ENCODE results near the gene RPL10A. TPM values are rescaled to one million over a fixed set of nuclear protein-coding genes. Genes with fewer than 3 reads are reported as not detected.

Gene RPL10A
- total and polyA plus RNA-seq, 8 donors = 858 to 2,634 (median 2,475) TPM

DNA sequence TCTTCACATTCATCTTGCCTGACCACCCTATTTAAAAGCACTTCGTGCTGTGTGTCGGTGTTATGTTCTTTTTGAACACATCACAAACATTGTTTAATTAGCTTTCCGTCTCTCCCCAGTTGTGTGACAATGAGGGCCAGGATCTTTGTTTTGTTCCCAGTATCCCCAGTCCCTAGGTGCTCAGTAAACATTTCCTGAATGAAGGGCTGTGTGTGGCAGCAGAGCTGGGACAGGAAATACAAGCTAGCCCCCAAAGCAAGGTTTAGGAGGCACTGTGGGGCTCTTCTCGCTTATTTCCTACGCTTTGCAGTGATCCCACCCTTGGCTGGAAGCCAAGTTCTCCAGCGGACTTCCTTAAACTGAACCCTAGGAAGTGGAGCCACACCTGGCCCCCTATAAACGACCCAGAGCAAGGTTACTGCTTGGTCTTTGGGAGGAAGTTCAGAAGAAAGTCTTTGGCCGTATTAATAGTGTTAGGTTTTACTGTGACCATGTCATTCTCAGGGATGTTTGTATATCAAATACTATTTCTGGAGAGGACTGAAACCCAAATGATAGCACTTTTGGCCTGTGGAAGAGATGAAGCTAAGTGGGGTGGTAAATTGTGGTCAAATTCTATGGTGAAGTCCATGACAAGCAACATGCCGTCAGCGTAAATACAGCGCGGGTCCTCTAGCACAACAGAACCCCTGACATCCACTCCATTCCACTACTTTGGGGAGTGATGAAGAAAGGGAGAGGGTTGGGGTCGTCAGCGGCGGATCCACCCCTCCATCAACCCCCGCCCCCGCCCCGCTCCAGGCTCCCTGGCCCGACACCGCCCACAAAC lies 16.6 kb upstream of the RPL10A start:
- no peaks in the 10 kb centered on the region for H3K9me3 ChIP-seq
- peak overlapping the region in 1 of 2 donors; percentile 72 for H3K27ac ChIP-seq
- no peak for DNase-seq
- H3K4me3 ChIP-seq = peak overlapping the region in 1 of 2 donors; percentile 78
- H3K36me3 ChIP-seq = peaks cover 0 to 13% of the 10 kb centered on the region in 2 donors
- intact Hi-C loops (cut with DNase I) = loop anchor here in 1 of 2 donors (2.0 kb wide), 1 partner anchor 109 kb away; the partner anchor contains the start of gene PPARD
- ATAC-seq = no peak
- TF ChIP-seq, protein P1, sequence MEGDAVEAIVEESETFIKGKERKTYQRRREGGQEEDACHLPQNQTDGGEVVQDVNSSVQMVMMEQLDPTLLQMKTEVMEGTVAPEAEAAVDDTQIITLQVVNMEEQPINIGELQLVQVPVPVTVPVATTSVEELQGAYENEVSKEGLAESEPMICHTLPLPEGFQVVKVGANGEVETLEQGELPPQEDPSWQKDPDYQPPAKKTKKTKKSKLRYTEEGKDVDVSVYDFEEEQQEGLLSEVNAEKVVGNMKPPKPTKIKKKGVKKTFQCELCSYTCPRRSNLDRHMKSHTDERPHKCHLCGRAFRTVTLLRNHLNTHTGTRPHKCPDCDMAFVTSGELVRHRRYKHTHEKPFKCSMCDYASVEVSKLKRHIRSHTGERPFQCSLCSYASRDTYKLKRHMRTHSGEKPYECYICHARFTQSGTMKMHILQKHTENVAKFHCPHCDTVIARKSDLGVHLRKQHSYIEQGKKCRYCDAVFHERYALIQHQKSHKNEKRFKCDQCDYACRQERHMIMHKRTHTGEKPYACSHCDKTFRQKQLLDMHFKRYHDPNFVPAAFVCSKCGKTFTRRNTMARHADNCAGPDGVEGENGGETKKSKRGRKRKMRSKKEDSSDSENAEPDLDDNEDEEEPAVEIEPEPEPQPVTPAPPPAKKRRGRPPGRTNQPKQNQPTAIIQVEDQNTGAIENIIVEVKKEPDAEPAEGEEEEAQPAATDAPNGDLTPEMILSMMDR (IDR thresholded peaks at IDR 0.05) = no peak
- H3K4me1 ChIP-seq = peaks cover 18 to 31% of the 10 kb centered on the region in 2 donors
- no peaks in the 10 kb centered on the region for H3K27me3 ChIP-seq

DNA sequence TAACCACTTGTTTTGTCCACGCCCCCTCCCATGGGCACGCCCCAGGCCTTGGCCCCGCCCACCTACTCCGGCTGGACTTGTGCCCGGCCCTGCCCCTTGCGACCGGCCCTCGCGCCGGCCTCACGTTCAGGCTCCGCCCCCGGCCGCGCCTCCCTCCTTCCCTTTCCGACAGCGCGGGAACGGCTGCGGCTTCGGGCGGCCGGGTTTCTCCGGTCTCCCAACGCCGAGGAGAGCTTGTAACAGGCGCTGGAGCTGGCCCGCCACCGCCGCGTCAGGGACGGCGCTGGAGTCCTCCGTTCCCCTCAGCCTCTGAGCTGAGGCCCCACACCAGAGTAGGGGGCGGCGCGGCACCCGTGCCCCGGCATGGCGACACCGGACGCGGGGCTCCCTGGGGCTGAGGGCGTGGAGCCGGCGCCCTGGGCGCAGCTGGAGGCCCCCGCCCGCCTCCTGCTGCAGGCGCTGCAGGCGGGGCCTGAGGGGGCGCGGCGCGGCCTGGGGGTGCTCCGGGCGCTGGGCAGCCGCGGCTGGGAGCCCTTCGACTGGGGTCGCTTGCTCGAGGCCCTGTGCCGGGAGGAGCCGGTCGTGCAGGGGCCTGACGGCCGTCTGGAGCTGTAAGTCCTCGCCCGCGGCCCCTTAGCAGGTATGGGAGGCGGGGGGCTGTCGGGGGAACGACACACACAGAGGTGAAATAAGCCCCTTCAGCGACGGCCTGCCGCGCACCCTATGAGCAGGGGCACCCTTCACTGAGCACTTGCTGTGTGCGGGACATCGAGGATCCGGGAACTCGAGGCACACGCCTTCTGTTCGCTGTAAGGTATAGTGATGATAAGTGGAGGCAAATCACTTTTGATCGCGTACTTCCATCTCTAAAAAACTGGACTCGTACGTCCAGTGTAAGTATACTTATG lies 15.8 kb upstream of the RPL10A start, which contains the start of gene FANCE:
Gene FANCE, plus strand, starts transcription at position 156 of the 908 bp plus-strand sequence. Its CDS starts 208 bp downstream, at position 364.
- TF ChIP-seq, protein P1 (IDR thresholded peaks at IDR 0.05) = peak in 1 of 2 donors; percentile 20
- H3K27me3 ChIP-seq = no peaks in the 10 kb centered on the region
- H3K4me3 ChIP-seq = peak within 1 kb of the TSS; percentile 58 to 78
- peaks cover 0 to 22% of the 10 kb centered on the region in 2 donors for H3K36me3 ChIP-seq
- peak within 1 kb of the TSS in 1 of 2 donors; percentile 72 for H3K27ac ChIP-seq
- peaks cover 18 to 31% of the 10 kb centered on the region in 2 donors for H3K4me1 ChIP-seq
- peak; percentile 97 for ATAC-seq
- H3K9me3 ChIP-seq = no peaks in the 10 kb centered on the region
- intact Hi-C loops (cut with DNase I) = no loop called here
- DNase-seq = peak; percentile 90 to 100 (median 94)

DNA sequence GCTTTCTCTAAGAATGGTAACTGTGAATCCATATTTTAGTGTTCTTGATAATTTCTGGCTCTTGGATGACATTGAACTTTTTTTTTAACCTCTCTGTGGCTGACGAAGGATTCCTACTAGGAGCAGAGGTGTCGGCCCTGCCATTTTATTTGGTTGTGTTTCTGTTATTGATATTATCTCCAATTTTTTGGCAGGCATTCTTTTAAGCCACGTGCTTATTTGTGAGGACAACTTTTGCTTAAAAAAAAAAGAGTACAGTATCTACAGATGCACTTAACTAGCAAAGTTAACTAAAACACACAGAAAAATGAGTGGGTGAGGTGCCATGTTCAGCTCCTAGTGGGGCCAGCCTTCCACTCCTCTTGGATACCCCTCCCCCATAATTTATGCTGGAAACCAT lies 15.0 kb upstream of the RPL10A start:
- ATAC-seq (no peak), DNase-seq (no peak)
- no peaks in the 10 kb centered on the region for H3K27me3 ChIP-seq
- no peaks in the 10 kb centered on the region for H3K9me3 ChIP-seq
- H3K4me1 ChIP-seq = peaks cover 18 to 31% of the 10 kb centered on the region in 2 donors
- no peak overlapping the region for H3K27ac ChIP-seq
- H3K36me3 ChIP-seq = peaks cover 0 to 28% of the 10 kb centered on the region in 2 donors
- TF ChIP-seq, protein P1 (IDR thresholded peaks at IDR 0.05) = no peak
- intact Hi-C loops (cut with DNase I) = no loop called here
- H3K4me3 ChIP-seq = peak overlapping the region; percentile 58 to 78

DNA sequence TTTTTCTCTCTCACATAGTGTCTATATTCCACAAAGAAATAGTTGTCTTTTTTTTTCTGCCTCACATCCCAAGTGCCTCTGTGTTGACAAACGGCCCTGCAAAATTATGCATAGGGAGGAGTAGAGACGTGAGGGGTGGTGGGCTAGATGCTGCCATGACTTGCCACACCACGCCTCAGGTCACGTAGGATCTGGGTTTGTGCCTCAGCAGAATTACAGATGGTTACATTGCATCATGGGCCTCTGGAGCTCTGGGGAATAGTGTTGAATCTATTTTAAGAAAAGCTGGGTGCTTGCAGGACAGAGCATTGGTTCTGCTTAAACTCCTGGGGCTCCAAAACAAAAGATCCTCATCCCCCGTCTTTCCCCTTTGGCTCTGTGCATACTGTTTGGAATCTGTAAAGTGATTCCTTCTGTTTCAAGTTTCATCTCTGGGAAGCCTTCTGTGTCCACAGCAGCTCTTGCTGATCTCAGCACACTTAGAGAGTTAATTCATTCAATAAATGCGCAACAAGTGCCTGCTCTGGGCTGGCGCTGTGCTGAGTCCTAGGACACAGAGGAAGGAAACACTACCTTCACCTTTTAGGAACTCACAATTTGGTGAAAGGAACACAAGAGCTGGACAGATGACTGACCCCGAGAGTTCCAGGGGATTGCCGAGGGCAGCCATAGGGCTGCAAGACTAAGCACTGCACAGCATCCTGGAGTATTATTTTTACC lies 13.7 kb upstream of the RPL10A start:
- H3K9me3 ChIP-seq = no peaks in the 10 kb centered on the region
- peaks cover 0 to 41% of the 10 kb centered on the region in 2 donors for H3K36me3 ChIP-seq
- H3K4me3 ChIP-seq = no peak overlapping the region
- intact Hi-C loops (cut with DNase I) = no loop called here
- H3K27me3 ChIP-seq = no peaks in the 10 kb centered on the region
- H3K27ac ChIP-seq = no peak overlapping the region
- TF ChIP-seq, protein P1 (IDR thresholded peaks at IDR 0.05) = no peak
- ATAC-seq (no peak), DNase-seq (no peak)
- H3K4me1 ChIP-seq = peaks cover 18 to 26% of the 10 kb centered on the region in 2 donors

Data from left lung (tissue), 10 donors.